BLaER1 (cell line): ENCODE results near the gene ISY1.
"Not testable (repeated sequence)": the region's sequence is repeated elsewhere in the genome, so short reads cannot be mapped to it uniquely, and the experiment has no call there.

Experiments
- H3K27ac ChIP-seq: shearing (Covaris generic); formaldehyde crosslinking; 2 replicates; pipeline ENCODE4 v1.8.1; 2022
- H3K27me3 ChIP-seq: shearing (Covaris generic); formaldehyde crosslinking; 2 replicates; pipeline ENCODE4 v1.8.1; 2022
- H3K36me3 ChIP-seq: shearing (Covaris generic); formaldehyde crosslinking; 2 replicates; pipeline ENCODE4 v1.8.1; 2022
- H3K4me1 ChIP-seq: shearing (Covaris generic); formaldehyde crosslinking; 2 replicates; pipeline ENCODE4 v1.8.1; 2022
- H3K4me2 ChIP-seq: shearing (Covaris generic); formaldehyde crosslinking; 2 replicates; pipeline ENCODE4 v1.8.1; 2022
- H3K4me3 ChIP-seq: shearing (Covaris generic); formaldehyde crosslinking; 2 replicates; pipeline ENCODE4 v1.8.1; 2022
- H3K9ac ChIP-seq: shearing (Covaris generic); formaldehyde crosslinking; 2 replicates; pipeline ENCODE4 v1.8.1; 2022
- H3K9me3 ChIP-seq: shearing (Covaris generic); formaldehyde crosslinking; 2 replicates; pipeline ENCODE4 v1.8.1; 2022
- H4K20me1 ChIP-seq: shearing (Covaris generic); formaldehyde crosslinking; 2 replicates; pipeline ENCODE4 v1.8.1; 2022
- Cebpa-rat ChIP-seq: shearing (Covaris generic); IDR thresholded peaks from 2 replicates; pipeline ENCODE4 v1.8.1; 2022

The ISY1 gene

GRCh38 chr3:129166579-129167332 lies 5.9 kb upstream of the ISY1 start:
- Histone ChIP-seq H3K4me2 (no peak overlapping the region), H3K4me3 (no peak overlapping the region), H3K9me3 (no peaks in the 10 kb centered on the region), H4K20me1 (peaks cover 84% of the 10 kb centered on the region), H3K9ac (no peak overlapping the region), H3K27me3 (no peaks in the 10 kb centered on the region), H3K27ac (no peak overlapping the region), H3K36me3 (peaks cover 71% of the 10 kb centered on the region), H3K4me1 (peaks cover 16% of the 10 kb centered on the region)
- TF ChIP-seq Cebpa-rat = no peak

- Histone ChIP-seq H3K36me3 (peaks cover 59% of the 10 kb centered on the region), H4K20me1 (peaks cover 72% of the 10 kb centered on the region), H3K4me1 (peaks cover 16% of the 10 kb centered on the region)
- H3K4me2 ChIP-seq, H3K27me3 ChIP-seq, H3K4me3 ChIP-seq, H3K27ac ChIP-seq, H3K9ac ChIP-seq, H3K9me3 ChIP-seq: not testable (repeated sequence)
Observed at GRCh38 chr3:129165594-129165993, 4.7 kb upstream of the ISY1 start.

- H3K9ac ChIP-seq = no peak overlapping the region
- H4K20me1 ChIP-seq = peaks cover 65% of the 10 kb centered on the region
- peaks cover 49% of the 10 kb centered on the region for H3K36me3 ChIP-seq
- no peak overlapping the region for H3K4me2 ChIP-seq
- no peak overlapping the region for H3K4me3 ChIP-seq
- H3K9me3 ChIP-seq = no peaks in the 10 kb centered on the region
- H3K27me3 ChIP-seq = no peaks in the 10 kb centered on the region
- peaks cover 23% of the 10 kb centered on the region for H3K4me1 ChIP-seq
- H3K27ac ChIP-seq = no peak overlapping the region
- TF ChIP-seq Cebpa-rat = peak; percentile 12; the same call in 1 of the 2 replicates
Observed at GRCh38 chr3:129164500-129164899, 3.6 kb upstream of the ISY1 start.

- H3K27me3 ChIP-seq = no peaks in the 10 kb centered on the region
- TF ChIP-seq Cebpa-rat = no peak
- peaks cover 65% of the 10 kb centered on the region for H4K20me1 ChIP-seq
- peak overlapping the region; percentile 91 for H3K4me3 ChIP-seq
- no peak overlapping the region for H3K27ac ChIP-seq
- H3K9me3 ChIP-seq = no peaks in the 10 kb centered on the region
- peaks cover 47% of the 10 kb centered on the region for H3K36me3 ChIP-seq
- peak overlapping the region; percentile 87 for H3K4me2 ChIP-seq
- peak overlapping the region; percentile 96 for H3K9ac ChIP-seq
- peaks cover 30% of the 10 kb centered on the region for H3K4me1 ChIP-seq
Observed at GRCh38 chr3:129162729-129163579, 2.1 kb upstream of the ISY1 start.

- H3K9me3 ChIP-seq = no peaks in the 10 kb centered on the region
- H4K20me1 ChIP-seq = peaks cover 55% of the 10 kb centered on the region
- H3K4me2 ChIP-seq = peak overlapping the region; percentile 87
- peak overlapping the region; percentile 91 for H3K4me3 ChIP-seq
- H3K9ac ChIP-seq = peak overlapping the region; percentile 96
- H3K36me3 ChIP-seq = peaks cover 47% of the 10 kb centered on the region
- no peak for TF ChIP-seq Cebpa-rat
- peaks cover 30% of the 10 kb centered on the region for H3K4me1 ChIP-seq
- H3K27me3 ChIP-seq = no peaks in the 10 kb centered on the region
- peak overlapping the region; percentile 97 for H3K27ac ChIP-seq
Observed at GRCh38 chr3:129161860-129162271, 1.0 kb upstream of the ISY1 start.

- no peak overlapping the region for H3K27ac ChIP-seq
- no peaks in the 10 kb centered on the region for H3K9me3 ChIP-seq
- no peak overlapping the region for H3K9ac ChIP-seq
- no peaks in the 10 kb centered on the region for H3K4me1 ChIP-seq
- H3K36me3 ChIP-seq = peaks cover 92% of the 10 kb centered on the region
- no peak overlapping the region for H3K4me2 ChIP-seq
- TF ChIP-seq Cebpa-rat = no peak
- no peaks in the 10 kb centered on the region for H4K20me1 ChIP-seq
- no peak overlapping the region for H3K4me3 ChIP-seq
- H3K27me3 ChIP-seq = no peaks in the 10 kb centered on the region
Observed at GRCh38 chr3:129144786-129145185, 16.1 kb downstream of the ISY1 start.

GRCh38 chr3:129141011-129141410 lies 19.9 kb downstream of the ISY1 start:
- not testable (repeated sequence) for H3K9ac ChIP-seq, H4K20me1 ChIP-seq, H3K27ac ChIP-seq, H3K9me3 ChIP-seq, H3K4me1 ChIP-seq, H3K27me3 ChIP-seq, H3K4me2 ChIP-seq, H3K4me3 ChIP-seq
- peaks cover 94% of the 10 kb centered on the region for H3K36me3 ChIP-seq

- Histone ChIP-seq H3K9ac (no peak overlapping the region), H3K27me3 (no peaks in the 10 kb centered on the region), H3K4me2 (no peak overlapping the region), H3K36me3 (peaks cover 95% of the 10 kb centered on the region), H3K4me1 (no peaks in the 10 kb centered on the region), H3K4me3 (no peak overlapping the region), H3K9me3 (no peaks in the 10 kb centered on the region), H3K27ac (no peak overlapping the region), H4K20me1 (no peaks in the 10 kb centered on the region)
- TF ChIP-seq Cebpa-rat = no peak
Observed at GRCh38 chr3:129139911-129140310, 21.0 kb downstream of the ISY1 start.

- H3K27me3 ChIP-seq, H3K4me2 ChIP-seq, H3K27ac ChIP-seq, H3K4me3 ChIP-seq, H3K9ac ChIP-seq, H4K20me1 ChIP-seq, H3K9me3 ChIP-seq, H3K4me1 ChIP-seq: not testable (repeated sequence)
- peaks cover 100% of the 10 kb centered on the region for H3K36me3 ChIP-seq
Observed at GRCh38 chr3:129136275-129136674, 24.6 kb downstream of the ISY1 start.
